HK-2 (cell line): Measurements from ENCODE around the gene DPP4.
"Not testable (repeated sequence)": the region's sequence is repeated elsewhere in the genome, so short reads cannot be mapped to it uniquely, and the experiment has no call there.

Experiments used
- DNase-seq: peaks from one replicate; pipeline ENCODE4 v3.0.0-alpha.2; 2018; ENCODE audit not compliant: unreplicated experiment

The DPP4 gene

DNA sequence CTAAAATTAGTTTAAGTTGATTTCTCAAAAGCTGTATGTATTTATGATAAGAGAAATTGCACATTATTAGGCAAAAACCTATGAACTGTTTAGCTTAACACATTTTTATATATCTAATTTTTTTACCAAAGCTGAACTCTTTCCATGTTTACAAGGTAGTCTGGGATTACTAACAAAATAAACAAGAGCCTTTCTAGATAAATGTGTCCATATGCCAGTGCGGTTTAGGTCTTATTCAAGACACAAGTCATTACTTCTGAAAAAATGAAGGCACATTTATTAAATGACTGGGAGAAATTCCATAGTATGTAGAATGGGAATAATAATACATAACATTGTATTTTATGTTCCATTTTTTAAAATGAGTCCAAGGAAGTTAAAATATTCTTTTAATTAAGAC is 82.0 kb downstream of the DPP4 start:
- DNase-seq = no peak

DNA sequence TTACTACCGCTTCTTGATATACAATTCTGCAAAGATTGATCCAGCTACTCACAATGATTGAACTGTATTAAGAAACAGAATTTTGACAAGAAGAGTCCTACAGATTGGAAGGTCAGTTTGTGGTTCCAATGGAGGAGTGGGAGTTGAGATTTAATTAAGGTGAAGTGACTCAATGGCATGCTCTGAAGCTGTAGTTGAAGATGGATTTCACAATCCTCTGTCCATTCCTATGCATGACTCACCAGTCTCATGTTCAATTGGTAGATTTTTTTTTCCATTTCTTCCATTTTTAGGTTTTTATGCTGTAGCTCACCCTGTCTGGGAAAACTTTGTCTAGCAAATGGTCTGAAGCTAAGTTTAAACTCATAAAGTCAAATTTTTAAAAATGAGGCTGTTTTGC is 83.3 kb downstream of the DPP4 start:
- no peak for DNase-seq

DNA sequence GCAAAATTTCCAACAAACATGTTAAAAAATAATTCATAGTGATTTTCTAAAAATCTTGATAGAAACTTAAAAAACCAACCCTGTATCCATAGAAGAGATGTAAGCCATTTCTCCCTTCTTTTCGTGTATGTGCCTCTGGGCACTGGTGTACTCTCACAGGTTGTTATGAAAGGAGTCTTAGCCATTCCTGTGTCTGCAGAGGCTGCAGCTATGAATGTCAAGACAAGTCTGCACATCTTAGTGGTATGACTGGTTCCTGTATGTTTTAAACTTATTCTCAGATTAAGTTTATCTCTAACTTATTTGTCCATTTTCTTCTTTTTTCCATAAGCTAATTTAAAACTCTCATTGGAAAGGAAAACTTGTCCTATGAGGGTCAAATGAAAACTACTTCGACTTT is 84.0 kb downstream of the DPP4 start:
- no peak for DNase-seq

DNA sequence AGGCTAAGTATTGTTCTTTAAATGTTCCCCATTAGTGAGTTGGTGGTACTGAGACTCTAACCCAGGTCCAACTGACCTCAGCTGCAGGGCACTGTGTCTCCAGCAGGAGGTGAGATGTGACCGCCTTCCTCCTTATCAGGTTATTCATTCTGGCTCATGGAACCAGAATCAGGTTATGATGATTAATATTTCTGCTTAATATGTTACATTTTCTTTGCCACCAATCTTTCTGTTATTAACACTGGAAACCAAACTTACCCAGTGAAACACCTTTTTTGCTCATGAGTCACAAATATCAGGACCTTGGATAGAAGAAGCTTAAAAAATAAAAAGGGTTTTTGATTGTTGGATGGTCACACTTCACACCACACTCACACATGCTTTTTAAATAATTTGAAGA is 85.4 kb downstream of the DPP4 start:
- no peak for DNase-seq

DNA sequence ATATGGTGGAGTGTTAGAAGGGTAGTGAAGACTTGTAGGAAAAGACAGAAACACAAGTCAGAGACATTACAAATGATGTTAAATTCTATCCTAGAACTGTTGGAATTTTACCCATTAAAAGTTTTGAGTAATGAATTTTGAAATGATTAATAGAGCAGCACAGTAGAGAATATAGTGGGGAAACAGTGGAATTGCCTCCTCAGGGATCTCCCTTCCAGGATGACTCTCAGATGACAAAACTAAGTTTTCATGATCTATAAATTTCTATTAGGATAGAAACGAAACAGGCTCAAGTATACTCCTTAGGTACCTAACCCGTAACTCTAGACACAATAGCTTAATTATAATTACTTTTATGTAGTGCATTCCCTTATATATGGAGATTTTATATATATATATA is 86.7 kb downstream of the DPP4 start:
- DNase-seq = no peak

DNA sequence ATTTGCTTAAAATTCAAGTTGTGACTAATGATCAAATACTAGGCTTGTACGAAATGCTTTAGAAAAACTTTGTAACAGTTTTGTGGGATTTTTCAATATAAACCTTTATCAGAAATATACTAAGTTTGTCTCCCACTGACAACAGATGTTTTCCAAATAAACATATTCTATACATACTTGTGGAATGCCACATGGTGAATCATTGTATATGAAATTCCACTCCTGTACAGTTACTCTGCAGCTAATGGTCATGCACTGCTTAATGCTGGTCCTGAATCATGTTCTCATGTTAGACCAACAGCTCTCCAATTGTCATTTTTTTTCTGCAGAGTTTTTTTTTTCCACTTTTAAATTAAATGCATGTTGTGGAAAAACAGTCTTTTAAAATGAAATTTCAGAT is 90.1 kb downstream of the DPP4 start:
- DNase-seq = no peak

DNA sequence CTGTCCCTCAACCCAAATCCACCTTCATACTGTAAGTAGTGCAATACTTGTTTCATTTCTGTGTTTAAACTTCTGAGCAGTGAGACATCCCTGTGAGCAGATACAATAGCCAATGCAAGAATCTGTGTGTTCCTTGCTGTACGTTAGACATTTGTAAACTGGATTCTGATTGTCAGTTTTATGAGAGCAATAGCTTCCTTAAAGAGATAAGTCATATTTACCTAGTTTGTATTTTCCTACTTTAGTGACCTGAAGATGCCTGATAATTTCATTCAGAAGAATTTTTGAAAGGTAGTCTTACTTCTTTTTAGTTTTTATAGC is 90.7 kb downstream of the DPP4 start:
- DNase-seq = no peak

DNA sequence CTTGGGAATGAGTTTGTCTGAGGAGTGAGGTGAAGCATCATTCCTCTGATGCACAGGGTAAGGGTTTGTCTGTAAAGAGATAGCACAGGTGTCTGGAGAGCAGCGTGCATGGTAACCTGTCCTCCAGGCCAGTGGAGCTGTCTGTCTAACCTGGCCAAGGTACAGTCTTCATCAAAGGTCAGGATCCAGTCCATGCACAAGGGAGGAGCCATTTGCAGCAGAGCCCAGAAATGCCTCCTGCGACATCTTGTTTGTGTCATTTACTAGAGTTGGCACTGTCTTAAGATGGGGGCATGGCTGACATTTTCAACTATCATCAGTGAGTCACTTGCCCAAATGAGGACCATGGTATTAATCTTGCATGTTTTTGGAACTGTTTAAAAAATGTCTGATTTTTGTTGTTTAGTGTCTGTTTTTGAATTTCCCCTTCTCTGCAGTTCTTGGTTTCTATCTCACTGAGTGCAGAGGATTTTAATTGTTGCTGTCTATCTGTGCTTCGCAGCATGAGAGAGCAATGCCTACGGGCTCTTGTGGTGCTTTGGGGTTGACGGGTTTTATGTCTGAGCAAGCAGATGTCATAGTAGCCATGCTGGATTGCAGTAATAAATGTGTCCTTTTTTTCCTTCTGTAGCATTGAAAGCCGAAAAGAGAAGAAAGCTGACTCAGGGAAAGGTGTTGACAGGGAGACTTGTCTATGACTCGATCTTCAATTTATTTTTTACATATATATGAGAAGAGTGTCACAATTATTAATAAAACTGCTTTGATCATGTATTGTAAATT is 91.3 kb downstream of the DPP4 start:
- DNase-seq = no peak

DNA sequence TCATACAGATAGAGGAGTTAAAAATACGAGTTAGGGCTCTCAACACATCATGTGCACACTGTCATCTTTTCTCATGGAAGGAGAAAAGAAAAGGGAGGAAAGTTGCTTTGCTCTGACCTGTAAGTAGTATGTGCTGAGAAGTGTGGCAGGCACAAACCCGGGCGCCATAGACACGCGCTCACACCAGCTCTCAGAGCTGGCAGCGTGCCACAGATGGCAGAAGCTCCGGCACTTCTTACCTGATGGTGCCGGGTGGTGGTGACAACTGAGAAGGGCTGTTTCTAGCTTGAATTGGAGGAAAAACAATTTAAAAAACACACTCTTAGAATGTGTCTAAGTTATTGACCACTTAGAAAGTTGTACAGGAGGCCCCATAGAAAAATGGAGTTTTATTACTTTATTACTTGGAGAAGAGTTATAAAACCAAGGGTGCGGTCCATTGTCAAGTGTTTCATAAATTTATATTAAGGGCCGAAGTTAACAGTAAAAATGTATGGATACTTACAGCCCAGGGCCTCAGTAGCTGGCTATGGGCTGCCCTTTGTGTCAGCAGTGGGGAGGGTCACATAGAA is 92.2 kb downstream of the DPP4 start:
- no peak for DNase-seq

DNA sequence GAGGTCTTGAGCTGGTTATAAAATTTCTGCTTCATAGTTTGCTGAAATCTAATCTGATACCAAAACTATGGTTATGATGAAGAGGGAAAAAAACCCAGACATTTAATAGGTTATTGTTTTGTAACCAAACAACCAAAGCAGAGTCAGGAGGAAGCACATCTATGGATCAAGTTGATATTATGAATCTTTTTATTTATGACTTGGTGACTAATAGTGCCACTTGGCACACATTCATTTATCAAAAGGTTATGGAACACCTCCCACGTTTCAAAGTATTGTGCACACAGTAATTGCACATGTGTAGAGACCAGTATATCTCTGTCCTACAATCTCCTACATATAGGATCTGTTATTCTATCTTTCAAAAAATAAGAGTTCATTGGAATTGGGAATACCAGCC is 93.0 kb downstream of the DPP4 start:
- DNase-seq = no peak

DNA sequence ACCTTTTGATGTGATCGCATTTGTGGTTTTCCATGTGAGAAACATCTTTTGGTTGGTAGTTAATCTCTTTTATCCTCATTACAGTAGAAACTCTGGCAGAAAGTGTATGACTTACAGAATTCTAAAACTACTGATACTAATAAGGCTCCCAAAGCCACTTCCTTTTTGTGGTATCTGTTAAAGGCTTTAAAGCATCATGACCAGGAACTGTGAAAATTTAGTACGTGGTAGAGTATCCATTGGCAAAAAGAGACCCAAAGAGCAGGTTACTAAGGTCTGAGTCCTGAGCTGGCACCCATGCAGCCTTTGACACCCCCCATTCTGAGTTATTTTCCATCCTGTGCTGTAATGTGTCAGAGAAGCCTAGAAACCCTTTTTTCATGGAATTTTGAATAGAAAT is 94.5 kb downstream of the DPP4 start:
- DNase-seq = no peak

DNA sequence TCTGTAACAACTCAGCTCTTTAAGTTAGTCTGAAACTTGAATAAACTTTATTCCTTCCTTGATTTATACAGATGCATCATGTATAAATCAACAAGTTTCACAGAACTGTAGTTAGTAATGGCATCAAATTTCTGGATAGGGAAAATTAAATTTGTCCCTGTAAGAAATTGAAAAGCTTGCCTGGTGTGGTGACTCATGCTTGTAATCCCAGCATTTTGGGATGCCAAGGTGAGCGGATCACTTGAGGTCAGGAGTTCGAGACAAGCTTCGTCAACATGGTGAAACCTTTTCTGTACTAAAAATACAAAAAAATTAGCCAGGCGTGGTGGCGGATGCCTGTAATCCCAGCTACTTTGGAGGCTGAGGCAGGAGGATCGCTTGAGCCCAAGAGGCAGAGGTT is 96.1 kb downstream of the DPP4 start:
- DNase-seq = not testable (repeated sequence)

DNA sequence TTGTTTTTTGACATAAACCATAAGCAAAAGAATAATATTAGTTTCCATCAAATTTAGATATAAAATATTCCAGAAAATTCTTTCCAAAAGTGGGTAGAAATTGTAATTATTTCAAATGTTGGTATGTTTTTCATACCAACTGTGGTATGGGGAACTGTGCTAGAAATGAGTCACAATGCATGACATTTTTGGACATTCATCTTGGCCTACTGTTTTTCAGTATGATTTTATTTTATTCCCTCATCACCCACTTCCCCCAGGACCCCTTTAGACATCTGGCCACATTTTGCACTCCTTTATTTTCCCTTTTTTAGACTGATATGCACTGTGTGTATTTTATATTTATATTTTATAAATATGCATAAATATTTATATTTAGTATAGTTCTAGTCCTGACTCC is 97.1 kb downstream of the DPP4 start:
- DNase-seq = no peak

DNA sequence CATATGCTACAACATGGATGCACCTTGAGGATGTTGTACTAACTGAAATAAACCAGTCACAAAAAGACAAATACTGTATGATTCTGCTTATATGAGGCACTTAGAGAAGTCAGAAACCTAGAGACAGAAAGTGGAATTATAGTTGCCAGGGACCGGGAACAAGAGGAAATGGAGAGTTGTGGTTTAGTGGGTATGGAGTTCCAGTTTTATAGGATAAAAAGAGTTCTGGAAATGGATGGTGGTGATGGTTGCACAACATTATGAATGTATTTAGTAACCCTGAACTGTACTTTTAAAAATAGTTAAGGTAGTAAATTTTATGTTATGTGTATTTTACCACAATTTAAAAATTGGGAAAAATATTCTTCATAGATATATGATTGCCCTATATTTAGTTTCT is 97.7 kb downstream of the DPP4 start:
- no peak for DNase-seq

DNA sequence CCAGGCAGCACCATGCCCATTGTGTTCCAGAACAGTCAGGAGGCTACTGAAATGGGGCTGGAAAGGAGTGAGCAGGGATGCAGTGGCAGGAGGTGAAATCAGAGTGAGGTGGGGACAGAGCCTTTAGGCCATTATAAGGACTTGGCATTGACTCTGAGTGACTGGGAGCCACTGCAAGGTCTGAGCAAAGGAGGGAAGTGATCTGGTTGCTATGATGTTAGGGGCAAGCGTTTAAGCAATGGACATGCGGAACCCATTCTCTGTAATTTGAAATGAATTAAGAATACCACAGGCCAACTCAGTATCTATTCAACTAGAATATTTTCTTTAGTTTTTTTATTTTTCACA is 98.2 kb downstream of the DPP4 start:
- no peak for DNase-seq

DNA sequence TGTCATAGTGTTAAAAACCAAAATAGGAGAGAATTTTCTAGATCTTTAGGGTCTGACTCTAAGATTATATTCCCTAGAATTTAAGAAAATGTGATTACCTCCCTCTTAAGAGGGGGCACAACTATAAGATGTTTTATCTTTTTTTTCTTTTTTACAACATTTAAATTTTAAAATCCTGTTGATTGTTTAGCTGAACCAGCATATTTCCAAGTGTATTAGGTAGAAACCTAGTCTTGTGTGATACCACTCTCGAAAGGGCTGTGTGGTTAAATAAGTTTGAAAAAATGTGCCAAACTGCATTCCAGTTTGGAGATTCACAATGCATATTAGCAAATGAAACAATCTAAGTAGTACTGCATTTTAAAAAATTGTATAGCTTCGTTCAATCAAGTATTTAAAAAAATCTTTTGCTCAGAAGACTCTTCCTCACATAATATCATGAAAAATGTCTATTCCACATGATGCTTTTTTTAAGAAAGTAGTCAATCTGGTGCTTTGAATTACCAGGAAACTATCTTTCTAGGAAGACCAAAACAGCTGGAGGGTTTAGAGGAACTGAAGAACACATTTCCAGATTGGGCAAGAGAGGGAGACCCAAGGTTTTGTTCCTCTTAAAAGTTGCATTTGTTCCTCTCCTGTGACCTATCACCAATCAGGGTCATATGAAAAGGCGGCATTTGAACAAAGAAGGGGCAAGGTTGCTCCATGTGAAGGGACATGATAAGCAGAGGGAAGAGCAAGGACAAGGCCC is 98.8 kb downstream of the DPP4 start:
- no peak for DNase-seq

DNA sequence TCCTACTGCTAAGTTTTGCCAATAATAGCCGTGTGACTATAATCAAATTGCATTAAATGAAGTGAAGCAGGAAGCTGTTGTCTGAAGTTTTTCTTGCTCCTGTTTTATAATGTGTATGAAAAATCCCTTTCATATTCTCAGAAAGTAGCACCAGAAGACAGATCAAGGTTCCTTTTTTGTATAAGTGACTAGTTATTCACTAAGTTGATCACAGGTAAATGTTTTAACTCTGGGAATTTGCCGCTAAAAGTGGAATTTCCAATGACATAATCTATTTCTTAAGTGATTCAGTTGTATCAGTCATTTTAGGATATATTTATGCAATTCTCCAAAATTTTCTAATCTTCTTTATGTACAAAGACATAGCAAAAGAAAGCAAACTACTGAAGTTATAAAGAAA is 99.6 kb downstream of the DPP4 start:
- no peak for DNase-seq

DNA sequence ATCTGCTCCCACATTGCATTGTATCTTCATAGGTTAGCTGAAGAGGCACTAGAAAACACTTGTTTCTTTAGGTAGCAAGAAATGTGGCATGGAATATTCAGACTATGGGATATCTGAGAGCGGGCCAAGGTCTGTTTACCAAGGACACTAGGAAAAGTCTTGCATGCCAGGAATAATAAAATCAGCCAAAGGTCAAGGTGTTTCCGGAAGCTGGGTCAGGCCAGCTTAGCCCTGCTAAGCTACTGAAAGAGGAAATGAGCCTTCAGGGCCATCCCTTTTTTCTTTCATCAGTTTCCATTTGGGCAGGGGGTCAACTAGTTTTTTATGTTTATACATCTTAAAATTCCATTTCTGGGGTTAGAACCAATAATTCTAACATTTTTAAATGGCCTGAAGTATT is 101.1 kb downstream of the DPP4 start:
- DNase-seq = no peak

DNA sequence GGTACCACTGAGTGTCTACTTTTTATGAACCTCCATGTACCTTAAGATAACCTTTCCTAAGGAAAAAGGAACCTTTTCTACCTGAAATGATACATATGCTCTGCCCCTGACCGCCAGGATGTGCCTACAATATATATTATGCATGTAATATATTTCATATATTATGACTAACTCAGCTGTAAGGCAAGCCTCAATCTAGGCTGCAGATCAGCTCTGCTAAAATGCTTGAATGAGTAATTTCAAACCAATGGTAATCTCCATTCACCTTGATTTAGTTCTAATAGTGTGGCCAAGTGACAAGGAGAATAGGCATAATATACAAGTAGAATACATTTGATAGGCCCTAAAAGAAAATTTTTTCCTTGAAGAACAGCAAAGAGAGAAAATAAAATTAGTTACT is 101.8 kb downstream of the DPP4 start:
- no peak for DNase-seq

DNA sequence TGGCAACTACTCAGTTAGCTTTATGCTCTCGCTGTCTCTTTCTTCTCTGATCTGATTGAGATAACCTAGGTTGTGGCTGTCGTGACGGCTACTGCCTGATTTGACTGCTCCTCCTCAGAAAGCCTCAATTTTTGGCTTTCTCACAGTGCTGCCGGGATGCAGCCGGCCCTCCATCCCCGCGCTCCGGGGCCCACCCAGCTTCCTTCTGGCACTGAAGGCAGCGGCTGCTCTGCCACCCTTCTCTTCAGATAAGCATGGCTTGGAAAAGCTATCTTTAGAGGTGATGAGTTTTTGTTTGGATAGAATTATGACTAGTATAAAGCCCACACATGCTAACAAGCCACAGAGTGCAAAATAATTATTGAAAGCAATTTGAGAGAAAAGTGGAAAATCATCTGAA is 102.5 kb downstream of the DPP4 start:
- DNase-seq = no peak

DNA sequence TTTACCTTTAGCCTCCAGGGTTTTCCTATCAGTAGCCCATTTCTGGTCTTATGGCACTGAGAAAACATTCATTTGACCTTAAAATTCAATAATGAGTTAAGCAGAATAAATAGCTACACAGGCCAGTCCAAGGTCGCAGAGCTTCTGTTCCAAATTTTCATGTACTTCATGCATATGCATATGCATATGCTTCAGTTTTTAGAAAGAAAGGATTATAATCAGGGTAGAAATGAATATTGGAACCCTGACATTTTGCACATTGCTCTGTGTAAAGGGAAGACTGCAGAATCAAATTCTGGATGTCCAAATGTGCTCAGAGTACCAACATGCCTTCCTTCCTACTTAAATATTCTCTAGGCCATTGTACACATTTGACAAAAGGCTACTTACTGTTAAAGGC is 104.9 kb downstream of the DPP4 start:
- no peak for DNase-seq

DNA sequence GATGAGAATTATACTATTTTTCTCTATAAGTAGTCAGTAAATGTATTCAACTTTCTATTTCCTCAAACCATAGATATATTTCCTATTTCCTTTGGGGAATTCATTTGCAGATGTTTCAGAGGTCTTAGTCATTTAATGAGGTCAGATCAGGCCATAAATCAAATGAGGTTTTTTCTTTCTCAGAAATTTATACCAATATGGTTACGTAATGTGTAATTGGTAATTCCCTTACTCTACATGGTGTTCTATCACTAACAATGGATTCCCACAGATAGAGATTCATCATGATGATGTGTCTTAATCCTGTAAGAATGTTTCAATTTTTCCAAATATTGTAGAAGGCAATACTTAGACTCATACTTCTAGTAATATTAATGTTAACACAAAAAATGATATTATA is 108.0 kb downstream of the DPP4 start:
- no peak for DNase-seq

DNA sequence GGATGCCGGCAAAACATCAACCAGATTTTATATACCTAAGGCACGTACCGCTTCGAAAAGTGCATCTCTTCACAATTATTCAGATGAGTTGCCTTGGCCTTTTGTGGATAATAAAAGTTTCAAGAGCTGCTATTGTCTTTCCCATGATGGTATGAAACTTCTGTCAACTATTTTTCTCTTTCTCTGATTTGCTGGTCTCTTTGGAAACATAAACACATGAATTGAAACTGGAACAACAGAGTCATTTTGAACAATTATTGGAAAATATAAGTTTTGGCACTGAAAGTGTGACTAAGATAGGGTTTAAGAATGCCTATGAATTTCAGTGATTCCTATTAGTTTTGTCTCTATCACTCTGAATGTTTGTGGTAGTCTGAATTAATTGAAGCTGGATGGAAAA is 109.9 kb downstream of the DPP4 start:
- DNase-seq = no peak

DNA sequence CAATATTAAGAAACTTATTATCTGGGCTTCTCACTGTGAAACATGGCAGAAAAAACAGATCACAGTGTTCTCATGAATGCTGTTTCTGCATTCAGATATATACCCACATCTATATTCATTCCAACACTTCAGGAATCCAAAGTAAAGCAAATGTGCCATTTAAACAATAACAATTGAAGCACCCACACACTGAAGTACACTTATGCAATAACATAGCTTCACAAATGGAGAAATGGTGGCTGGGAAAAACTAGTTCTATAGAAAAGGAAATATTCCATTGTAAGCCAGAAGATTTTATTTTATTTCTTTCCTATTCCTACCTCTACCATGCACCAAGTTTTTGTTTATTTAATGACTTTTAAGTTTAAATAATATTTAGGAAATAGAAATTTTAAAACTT is 111.9 kb downstream of the DPP4 start:
- no peak for DNase-seq
